KOPT-K1 (cell line): ENCODE measurements around the gene BARD1.
"Not testable (repeated sequence)": the region's sequence is repeated elsewhere in the genome, so short reads cannot be mapped to it uniquely, and the experiment has no call there.

Experiments used
- H3K27ac ChIP-seq: fragments of 200-600 bp; sonication (generic); 2 replicates; pipeline ENCODE4 v1.5.1; 2016; ENCODE audit warnings: antibody characterized with exemption, mild to moderate bottlenecking, low read depth, low read length; ENCODE audit not compliant: poor library complexity, severe bottlenecking
- H3K36me3 ChIP-seq: fragments of 200-600 bp; sonication (generic); 2 replicates; pipeline ENCODE4 v1.5.1; 2017; ENCODE audit warnings: antibody characterized with exemption, mild to moderate bottlenecking, low read length, moderate library complexity; ENCODE audit not compliant: insufficient read depth
- H3K9me3 ChIP-seq: fragments of 200-600 bp; sonication (generic); 2 replicates; pipeline ENCODE4 v1.5.1; 2017; ENCODE audit warnings: antibody characterized with exemption, low read length, mild to moderate bottlenecking; ENCODE audit not compliant: insufficient read depth, poor library complexity, severe bottlenecking

The BARD1 gene

GRCh38 chr2:214724741-214725140 is 84.7 kb downstream of the BARD1 start:
- Histone ChIP-seq H3K36me3 (peaks cover 74% of the 10 kb centered on the region), H3K9me3 (peaks cover 4% of the 10 kb centered on the region)

GRCh38 chr2:214717837-214718236 is 91.6 kb downstream of the BARD1 start:
- peaks cover 23% of the 10 kb centered on the region for H3K36me3 ChIP-seq
- H3K27ac ChIP-seq, H3K9me3 ChIP-seq: not testable (repeated sequence)

More at GRCh38 chr2:214724741-214725140, 84.7 kb downstream of the BARD1 start:
- no peak overlapping the region for H3K27ac ChIP-seq

GRCh38 chr2:214716811-214717560 is 92.5 kb downstream of the BARD1 start:
- no peak overlapping the region for H3K27ac ChIP-seq
- H3K9me3 ChIP-seq: peaks cover 4% of the 10 kb centered on the region
- peaks cover 23% of the 10 kb centered on the region for H3K36me3 ChIP-seq

- Histone ChIP-seq H3K27ac (no peak overlapping the region), H3K9me3 (no peaks in the 10 kb centered on the region), H3K36me3 (peaks cover 18% of the 10 kb centered on the region)
Measured at GRCh38 chr2:214715025-214715424, 94.5 kb downstream of the BARD1 start.

GRCh38 chr2:214713080-214713830 is 96.2 kb downstream of the BARD1 start:
- no peak overlapping the region for H3K27ac ChIP-seq
- peaks cover 15% of the 10 kb centered on the region for H3K36me3 ChIP-seq
- no peaks in the 10 kb centered on the region for H3K9me3 ChIP-seq

GRCh38 chr2:214710729-214711128 is 98.8 kb downstream of the BARD1 start:
- Histone ChIP-seq H3K27ac (no peak overlapping the region), H3K36me3 (no peaks in the 10 kb centered on the region), H3K9me3 (no peaks in the 10 kb centered on the region)

GRCh38 chr2:214706986-214707385 is 102.5 kb downstream of the BARD1 start:
- H3K9me3 ChIP-seq: no peaks in the 10 kb centered on the region
- H3K36me3 ChIP-seq: no peaks in the 10 kb centered on the region
- H3K27ac ChIP-seq: no peak overlapping the region

GRCh38 chr2:214699236-214699635 is 110.2 kb downstream of the BARD1 start:
- H3K9me3 ChIP-seq: no peaks in the 10 kb centered on the region
- no peaks in the 10 kb centered on the region for H3K36me3 ChIP-seq
- H3K27ac ChIP-seq: no peak overlapping the region

GRCh38 chr2:214696681-214697080 is 112.8 kb downstream of the BARD1 start:
- H3K9me3 ChIP-seq: no peaks in the 10 kb centered on the region
- H3K27ac ChIP-seq: no peak overlapping the region
- no peaks in the 10 kb centered on the region for H3K36me3 ChIP-seq

- Histone ChIP-seq H3K27ac (no peak overlapping the region), H3K9me3 (no peaks in the 10 kb centered on the region), H3K36me3 (no peaks in the 10 kb centered on the region)
Measured at GRCh38 chr2:214695789-214696188, 113.7 kb downstream of the BARD1 start.

- H3K36me3 ChIP-seq, H3K9me3 ChIP-seq: not testable (repeated sequence)
- peak overlapping the region; percentile 22 for H3K27ac ChIP-seq
Measured at GRCh38 chr2:214683557-214683956, 125.9 kb downstream of the BARD1 start.

- Histone ChIP-seq H3K9me3 (no peaks in the 10 kb centered on the region), H3K27ac (no peak overlapping the region), H3K36me3 (no peaks in the 10 kb centered on the region)
Measured at GRCh38 chr2:214679736-214680135, 129.7 kb downstream of the BARD1 start.

- Histone ChIP-seq H3K9me3 (no peaks in the 10 kb centered on the region), H3K27ac (no peak overlapping the region), H3K36me3 (no peaks in the 10 kb centered on the region)
Measured at GRCh38 chr2:214676421-214677089, 132.9 kb downstream of the BARD1 start.
